WI38 (cell line): ENCODE results near the gene ADGRA3.

Experiments
- H3K4me3 ChIP-seq: 2 replicates; pipeline ENCODE4 v1.5.1; 2011; ENCODE audit warnings: low read depth, mild to moderate bottlenecking, control low read depth, low read length
- TF ChIP-seq, protein P1 (sequence below): IDR thresholded peaks from 2 replicates; pipeline ENCODE4 v1.5.1; 2012; ENCODE audit warnings: low read depth, mild to moderate bottlenecking, control low read depth, low read length

ADGRA3 gene

DNA sequence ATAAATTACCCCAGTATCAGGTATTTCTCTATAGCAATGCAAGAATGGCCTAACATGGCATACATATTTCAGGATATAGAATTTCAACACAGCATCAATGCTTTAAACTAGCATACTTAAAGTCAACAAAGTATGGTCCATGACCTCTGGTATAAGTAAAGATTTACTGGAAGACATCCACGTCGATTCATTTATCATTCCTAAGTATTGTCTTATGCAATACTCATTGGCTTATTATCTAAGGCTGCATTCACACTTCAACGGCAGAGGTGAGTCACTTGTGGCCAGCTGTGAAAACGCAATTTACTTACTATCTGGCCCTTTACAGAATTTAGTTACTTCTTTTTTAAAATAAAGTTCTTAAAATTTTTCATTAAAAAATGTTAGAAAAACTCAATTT, 42.6 kb downstream of the ADGRA3 start:
- no peak overlapping the region for H3K4me3 ChIP-seq

DNA sequence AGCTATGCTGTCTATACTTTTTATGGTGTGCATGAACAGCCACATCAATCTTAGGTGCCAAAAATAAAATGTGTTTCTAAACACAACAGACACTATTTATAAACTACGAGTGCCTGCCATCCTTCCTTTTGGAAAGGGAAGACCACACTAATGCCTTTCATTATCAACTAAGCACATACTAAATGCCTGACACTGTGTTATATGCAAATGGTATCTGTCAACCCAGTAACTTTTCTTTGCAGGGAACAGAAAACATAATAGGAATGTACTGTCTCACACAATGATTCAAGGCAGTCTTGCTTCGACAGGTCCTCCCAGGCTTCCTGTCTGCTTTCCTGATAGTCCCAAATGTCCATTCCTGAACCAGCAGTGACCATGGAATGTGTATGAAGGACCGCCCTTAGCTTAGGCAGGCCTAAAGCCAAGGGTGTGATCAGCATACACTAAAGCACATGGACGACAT, 43.8 kb downstream of the ADGRA3 start:
- no peak overlapping the region for H3K4me3 ChIP-seq
- TF ChIP-seq, protein P1, sequence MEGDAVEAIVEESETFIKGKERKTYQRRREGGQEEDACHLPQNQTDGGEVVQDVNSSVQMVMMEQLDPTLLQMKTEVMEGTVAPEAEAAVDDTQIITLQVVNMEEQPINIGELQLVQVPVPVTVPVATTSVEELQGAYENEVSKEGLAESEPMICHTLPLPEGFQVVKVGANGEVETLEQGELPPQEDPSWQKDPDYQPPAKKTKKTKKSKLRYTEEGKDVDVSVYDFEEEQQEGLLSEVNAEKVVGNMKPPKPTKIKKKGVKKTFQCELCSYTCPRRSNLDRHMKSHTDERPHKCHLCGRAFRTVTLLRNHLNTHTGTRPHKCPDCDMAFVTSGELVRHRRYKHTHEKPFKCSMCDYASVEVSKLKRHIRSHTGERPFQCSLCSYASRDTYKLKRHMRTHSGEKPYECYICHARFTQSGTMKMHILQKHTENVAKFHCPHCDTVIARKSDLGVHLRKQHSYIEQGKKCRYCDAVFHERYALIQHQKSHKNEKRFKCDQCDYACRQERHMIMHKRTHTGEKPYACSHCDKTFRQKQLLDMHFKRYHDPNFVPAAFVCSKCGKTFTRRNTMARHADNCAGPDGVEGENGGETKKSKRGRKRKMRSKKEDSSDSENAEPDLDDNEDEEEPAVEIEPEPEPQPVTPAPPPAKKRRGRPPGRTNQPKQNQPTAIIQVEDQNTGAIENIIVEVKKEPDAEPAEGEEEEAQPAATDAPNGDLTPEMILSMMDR, result no peak

More for the DNA sequence above, 42.6 kb downstream of the ADGRA3 start:
- TF ChIP-seq, protein P1, result no peak

DNA sequence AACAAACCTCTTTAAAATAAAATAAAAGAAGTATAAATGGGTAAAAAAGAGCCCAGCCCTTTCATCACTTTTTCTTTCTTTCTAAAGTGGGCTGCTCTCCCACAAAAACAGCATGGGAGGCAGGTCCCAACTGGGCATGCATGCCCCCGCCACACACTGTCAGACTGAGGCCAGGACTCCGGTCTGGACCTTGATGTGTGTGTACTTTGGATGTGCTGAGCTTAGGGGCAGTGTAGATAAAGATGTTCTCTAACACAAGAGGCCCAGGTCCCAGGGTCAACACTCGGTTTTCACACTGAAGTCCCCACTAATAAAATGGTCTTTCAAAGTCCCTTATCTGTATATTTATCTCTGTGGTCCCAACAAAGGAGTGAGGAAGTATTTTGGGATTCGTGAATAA, 44.4 kb downstream of the ADGRA3 start:
- no peak overlapping the region for H3K4me3 ChIP-seq
- TF ChIP-seq, protein P1, result no peak

DNA sequence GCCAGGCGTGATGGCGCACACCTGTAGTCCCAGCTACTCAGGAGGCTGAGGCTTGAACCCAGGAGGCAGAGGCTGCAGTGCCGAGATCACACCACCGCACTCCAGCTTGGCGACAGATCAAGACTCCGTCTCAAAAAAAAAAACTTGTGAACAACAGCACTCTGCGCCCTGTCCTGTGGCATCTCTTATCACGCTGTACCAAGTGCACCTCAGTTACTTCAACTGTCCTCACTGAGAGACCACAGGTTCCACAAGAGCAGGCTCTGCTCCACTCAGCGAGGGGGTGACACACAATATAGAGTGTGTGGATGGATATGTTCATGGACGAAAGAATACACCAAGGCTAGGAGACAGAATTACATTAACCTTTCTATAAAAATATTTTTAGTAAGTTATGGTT, 49.3 kb downstream of the ADGRA3 start:
- TF ChIP-seq, protein P1, result no peak
- no peak overlapping the region for H3K4me3 ChIP-seq

DNA sequence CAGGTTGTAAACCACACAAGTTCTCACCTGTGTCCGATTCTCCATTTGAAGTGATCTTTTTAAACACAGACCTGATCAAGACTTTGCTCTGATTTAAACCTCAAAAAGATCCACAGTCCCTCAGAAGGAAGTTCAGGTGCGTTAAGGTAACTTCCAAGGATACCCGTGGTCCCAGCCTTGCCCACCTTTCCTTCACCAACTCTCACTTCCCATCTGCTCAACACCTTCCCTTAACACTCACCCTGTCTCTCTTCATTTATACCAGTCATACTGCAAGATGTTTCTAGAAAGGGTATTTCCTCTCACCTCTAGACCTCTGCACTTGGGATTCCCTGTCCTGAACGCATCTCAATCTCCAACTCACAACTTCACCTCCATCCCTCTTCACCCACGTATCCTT, 49.9 kb downstream of the ADGRA3 start:
- H3K4me3 ChIP-seq, result no peak overlapping the region
- TF ChIP-seq, protein P1, result no peak

DNA sequence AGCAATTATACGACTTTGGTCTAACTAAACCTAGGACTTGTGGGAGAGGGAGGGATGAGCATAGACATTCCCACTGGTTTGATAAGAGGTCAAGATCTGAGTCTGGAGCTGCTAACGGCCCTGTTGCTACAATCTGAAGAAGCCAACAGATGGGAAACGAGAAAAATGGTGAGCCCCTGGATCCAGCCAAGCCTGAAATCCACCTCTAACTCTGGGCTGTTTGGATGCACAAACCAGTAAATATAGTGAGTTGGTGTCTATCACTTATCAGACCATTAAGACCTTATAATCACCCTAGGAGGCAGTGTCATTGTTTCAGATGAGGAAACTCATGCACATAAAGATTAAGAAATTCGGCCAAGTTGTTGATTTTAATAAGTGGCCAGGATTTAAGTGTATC, 50.5 kb downstream of the ADGRA3 start:
- H3K4me3 ChIP-seq, result no peak overlapping the region
- TF ChIP-seq, protein P1, result no peak

DNA sequence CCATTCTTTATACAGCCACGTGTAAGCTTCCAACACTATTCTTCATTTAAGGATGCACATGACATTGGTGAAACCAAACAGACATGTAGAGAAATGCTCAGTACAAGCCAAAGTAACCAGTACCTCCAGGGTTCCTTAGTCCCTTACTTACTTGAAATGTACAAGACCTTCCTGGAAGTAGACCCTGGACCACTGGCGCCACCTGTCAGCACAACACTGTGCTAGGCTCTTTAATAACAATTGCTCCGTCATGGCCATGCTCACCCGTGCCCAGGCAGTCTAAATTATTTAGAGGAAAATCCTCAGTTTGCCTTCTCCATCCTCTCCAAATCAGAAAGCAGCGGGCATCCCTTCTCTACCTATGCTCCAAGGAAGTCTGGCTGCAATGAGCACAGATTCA, 52.7 kb downstream of the ADGRA3 start:
- H3K4me3 ChIP-seq, result no peak overlapping the region
- TF ChIP-seq, protein P1, result no peak
